ENCODE data around the gene AGMO. TPM values are rescaled to one million over a fixed set of nuclear protein-coding genes. Genes with fewer than 3 reads are reported as not detected.

The AGMO gene
- total RNA-seq, 1 donor from 2014 or later: not detected

DNA sequence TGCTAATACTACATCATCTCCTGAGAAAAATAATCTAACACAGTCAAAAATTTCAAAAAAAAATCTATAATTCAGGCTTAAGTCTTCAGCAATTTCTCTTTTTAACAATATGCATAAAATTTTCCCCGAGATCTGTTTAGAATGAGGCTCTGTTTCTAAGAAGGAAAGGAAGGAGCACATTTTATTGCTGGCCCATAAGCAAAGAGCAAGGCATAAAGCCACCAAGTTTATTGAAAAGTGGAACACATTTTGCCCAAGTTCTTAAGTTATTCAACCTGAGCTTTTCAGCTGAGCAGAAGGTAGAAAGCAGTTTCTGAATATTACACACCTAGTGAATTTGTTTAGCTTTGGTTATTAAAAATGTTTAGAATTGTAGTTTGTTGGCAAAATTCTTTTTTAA, 73.9 kb downstream of the AGMO start:
- no peak for DNase-seq (ENCODE audit: low spot score)
- Mint-ChIP-seq H3K36me3 (ENCODE audit: low read depth) (no peaks in the 10 kb centered on the region), H3K9me3 (peaks cover 24% of the 10 kb centered on the region), H3K4me3 (ENCODE audit: low read depth) (no peak overlapping the region), H3K27me3 (ENCODE audit: low read depth) (no peaks in the 10 kb centered on the region), H3K4me1 (ENCODE audit: low read depth) (no peaks in the 10 kb centered on the region), H3K27ac (no peak overlapping the region)
- intact Hi-C loops (cut with micrococcal nuclease): no loop called here

DNA sequence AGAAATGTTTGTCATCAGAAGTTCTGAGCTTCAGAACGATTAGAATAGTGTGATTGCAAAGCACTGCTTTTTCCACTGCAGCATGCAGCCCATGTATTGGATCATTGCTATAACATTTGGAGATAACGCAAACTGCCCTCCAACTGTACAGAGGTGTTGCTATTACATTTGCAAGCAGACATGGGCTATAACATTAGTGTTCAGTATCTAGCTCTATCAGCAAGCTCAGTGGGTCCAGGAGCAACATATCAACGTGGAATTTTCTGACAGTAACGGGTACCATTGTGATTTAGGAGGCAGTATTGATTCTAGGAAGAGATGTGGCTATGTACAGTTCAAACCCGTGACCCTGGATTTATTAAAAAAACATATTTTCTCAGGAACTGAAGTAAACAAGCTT, 75.8 kb downstream of the AGMO start:
- Mint-ChIP-seq H3K4me1 (ENCODE audit: low read depth) (no peaks in the 10 kb centered on the region), H3K27ac (no peak overlapping the region), H3K4me3 (ENCODE audit: low read depth) (no peak overlapping the region), H3K27me3 (ENCODE audit: low read depth) (no peaks in the 10 kb centered on the region), H3K9me3 (peaks cover 33% of the 10 kb centered on the region), H3K36me3 (ENCODE audit: low read depth) (no peaks in the 10 kb centered on the region)
- intact Hi-C loops (cut with micrococcal nuclease): no loop called here
- DNase-seq (ENCODE audit: low spot score): no peak

DNA sequence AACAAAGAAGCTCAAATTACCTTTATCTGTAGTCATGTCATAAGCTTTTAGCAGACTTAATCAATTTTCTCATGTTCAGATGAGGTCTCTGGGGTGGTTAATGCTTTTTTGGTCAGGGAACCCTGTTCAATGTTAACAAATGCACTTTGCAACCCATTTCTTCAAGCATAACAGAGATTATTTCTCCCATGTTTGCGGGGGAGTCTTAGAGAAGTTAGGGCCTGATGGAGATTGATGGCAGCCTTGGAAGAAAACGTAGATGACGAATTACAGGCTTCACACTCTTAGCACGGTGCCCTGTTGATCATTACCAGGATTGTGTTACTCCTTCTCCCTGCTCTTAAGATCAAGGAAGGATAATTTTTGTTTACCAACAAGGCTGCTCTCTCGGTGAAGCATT, 76.4 kb downstream of the AGMO start:
- H3K4me1 Mint-ChIP-seq (ENCODE audit: low read depth): no peaks in the 10 kb centered on the region
- intact Hi-C loops (cut with micrococcal nuclease): no loop called here
- peaks cover 36% of the 10 kb centered on the region for H3K9me3 Mint-ChIP-seq
- no peak for DNase-seq (ENCODE audit: low spot score)
- no peak overlapping the region for H3K27ac Mint-ChIP-seq
- H3K36me3 Mint-ChIP-seq (ENCODE audit: low read depth): no peaks in the 10 kb centered on the region
- no peak overlapping the region for H3K4me3 Mint-ChIP-seq (ENCODE audit: low read depth)
- H3K27me3 Mint-ChIP-seq (ENCODE audit: low read depth): no peaks in the 10 kb centered on the region

DNA sequence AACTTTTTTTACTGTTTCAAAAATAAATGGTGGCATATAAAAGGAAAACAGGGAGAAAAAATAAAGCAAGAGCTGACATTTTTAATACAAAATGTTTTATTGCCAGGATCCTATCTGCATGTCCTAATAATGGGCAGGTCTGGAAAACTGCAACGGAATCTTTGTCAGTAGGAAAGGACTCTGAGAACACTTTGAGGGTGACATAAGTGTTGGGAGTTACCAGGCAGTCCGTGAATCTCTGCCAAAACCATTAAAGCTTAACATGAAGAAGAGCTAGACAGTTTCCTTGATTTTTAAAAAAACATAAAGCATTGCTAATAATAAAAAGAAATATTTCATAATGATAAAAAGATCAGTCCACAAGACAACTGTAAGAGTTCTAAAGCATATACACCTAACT, 80.7 kb downstream of the AGMO start:
- no peaks in the 10 kb centered on the region for H3K36me3 Mint-ChIP-seq (ENCODE audit: low read depth)
- H3K4me1 Mint-ChIP-seq (ENCODE audit: low read depth): no peaks in the 10 kb centered on the region
- intact Hi-C loops (cut with micrococcal nuclease): no loop called here
- H3K27me3 Mint-ChIP-seq (ENCODE audit: low read depth): no peaks in the 10 kb centered on the region
- DNase-seq (ENCODE audit: low spot score): no peak
- no peak overlapping the region for H3K4me3 Mint-ChIP-seq (ENCODE audit: low read depth)
- H3K9me3 Mint-ChIP-seq: peaks cover 32% of the 10 kb centered on the region
- H3K27ac Mint-ChIP-seq: no peak overlapping the region

DNA sequence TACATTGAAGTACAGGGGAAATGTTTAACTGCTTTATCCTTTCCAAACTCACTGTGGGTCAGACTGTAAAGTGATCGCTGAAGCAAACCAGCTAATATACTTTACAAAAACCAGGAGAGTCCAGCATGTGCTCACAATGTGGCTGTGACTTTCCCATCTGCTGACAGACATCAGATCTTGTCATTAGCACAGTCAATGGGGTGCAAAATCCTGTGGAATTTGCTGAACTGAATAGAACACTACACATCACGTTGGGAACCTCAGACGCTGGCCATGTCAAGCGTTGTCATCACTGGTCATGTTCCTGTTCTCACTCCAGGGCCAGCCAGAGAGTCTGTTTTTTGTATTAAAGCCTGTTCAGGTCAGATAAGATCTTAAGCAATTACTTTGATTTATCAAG, 83.4 kb downstream of the AGMO start:
- Mint-ChIP-seq H3K36me3 (ENCODE audit: low read depth) (no peaks in the 10 kb centered on the region), H3K27me3 (ENCODE audit: low read depth) (no peaks in the 10 kb centered on the region), H3K4me3 (ENCODE audit: low read depth) (no peak overlapping the region), H3K27ac (no peak overlapping the region), H3K4me1 (ENCODE audit: low read depth) (no peaks in the 10 kb centered on the region), H3K9me3 (peaks cover 31% of the 10 kb centered on the region)
- DNase-seq (ENCODE audit: low spot score): no peak
- intact Hi-C loops (cut with micrococcal nuclease): no loop called here

DNA sequence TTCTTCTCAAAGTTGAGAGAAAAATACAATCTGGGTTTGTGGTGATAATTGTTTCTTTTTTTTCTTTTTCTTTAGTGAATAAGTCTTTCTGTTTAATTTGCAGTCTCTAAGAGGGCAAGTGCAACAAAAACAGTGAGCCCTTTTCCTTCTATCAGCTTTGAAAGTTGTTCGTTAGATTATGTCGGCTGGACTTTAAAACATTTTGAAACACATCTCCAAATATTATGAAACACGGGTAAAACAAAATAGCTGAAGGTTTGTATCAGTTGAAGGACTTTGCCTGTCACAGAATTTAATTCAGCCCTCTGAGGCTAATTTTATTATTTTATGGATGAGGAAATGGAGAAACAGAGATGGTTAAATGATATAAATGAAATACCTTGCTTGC, 85.3 kb downstream of the AGMO start:
- Mint-ChIP-seq H3K4me1 (ENCODE audit: low read depth) (no peaks in the 10 kb centered on the region), H3K9me3 (peaks cover 27% of the 10 kb centered on the region), H3K27ac (no peak overlapping the region), H3K36me3 (ENCODE audit: low read depth) (no peaks in the 10 kb centered on the region), H3K27me3 (ENCODE audit: low read depth) (no peaks in the 10 kb centered on the region), H3K4me3 (ENCODE audit: low read depth) (no peak overlapping the region)
- intact Hi-C loops (cut with micrococcal nuclease): no loop called here
- DNase-seq (ENCODE audit: low spot score): no peak

DNA sequence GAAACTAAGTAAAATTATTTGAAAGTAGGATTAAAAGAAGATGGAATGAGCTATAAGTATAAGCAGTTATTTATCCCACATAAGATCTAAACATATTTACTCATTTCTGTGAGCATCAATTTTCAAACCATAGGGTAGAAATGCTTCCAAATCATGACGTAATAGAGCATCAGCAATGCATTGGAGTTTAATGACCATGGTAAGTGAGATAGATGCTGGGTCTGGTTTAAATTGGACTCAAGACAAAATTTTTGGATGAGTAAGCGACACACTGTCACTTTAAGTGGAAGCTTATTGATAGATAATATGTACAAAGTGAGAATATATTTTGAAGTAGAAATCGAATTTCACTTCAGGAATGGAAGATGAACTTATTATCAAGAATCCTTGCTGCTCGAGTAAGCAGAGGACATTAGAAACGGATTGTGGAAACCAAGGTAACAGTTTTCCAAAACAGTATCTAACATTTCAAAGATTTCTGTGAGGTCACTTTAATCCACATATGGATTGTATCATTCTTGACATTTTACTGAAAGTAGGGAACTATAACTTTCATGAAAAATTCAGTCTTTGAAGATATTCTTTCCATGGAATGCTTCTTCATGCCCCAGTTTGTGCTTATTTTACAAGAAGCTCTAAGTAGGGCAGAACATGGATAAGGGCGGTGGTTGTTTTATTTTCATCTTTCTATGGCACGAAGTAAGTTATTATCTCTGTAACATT, 85.8 kb downstream of the AGMO start:
- Mint-ChIP-seq H3K4me3 (ENCODE audit: low read depth) (no peak overlapping the region), H3K27ac (no peak overlapping the region), H3K36me3 (ENCODE audit: low read depth) (no peaks in the 10 kb centered on the region), H3K4me1 (ENCODE audit: low read depth) (no peaks in the 10 kb centered on the region), H3K27me3 (ENCODE audit: low read depth) (no peaks in the 10 kb centered on the region), H3K9me3 (peaks cover 22% of the 10 kb centered on the region)
- intact Hi-C loops (cut with micrococcal nuclease): no loop called here
- no peak for DNase-seq (ENCODE audit: low spot score)

DNA sequence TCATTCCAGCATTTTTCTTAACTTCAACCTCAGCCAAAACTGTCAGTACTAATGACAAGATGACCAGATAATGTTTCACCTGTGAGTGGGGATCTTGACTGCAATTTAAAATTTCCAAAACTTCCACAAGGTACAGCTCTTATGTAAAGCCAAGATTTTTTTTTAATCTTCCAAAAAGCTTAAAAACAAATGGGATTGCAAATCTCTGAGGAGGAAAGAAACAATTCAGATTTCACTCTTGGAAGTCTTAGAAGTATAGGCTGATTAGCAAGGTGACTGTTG, 90.2 kb downstream of the AGMO start:
- Mint-ChIP-seq H3K4me1 (ENCODE audit: low read depth) (no peaks in the 10 kb centered on the region), H3K9me3 (peaks cover 18% of the 10 kb centered on the region), H3K27ac (no peak overlapping the region), H3K4me3 (ENCODE audit: low read depth) (no peak overlapping the region), H3K36me3 (ENCODE audit: low read depth) (no peaks in the 10 kb centered on the region), H3K27me3 (ENCODE audit: low read depth) (no peaks in the 10 kb centered on the region)
- intact Hi-C loops (cut with micrococcal nuclease): no loop called here
- no peak for DNase-seq (ENCODE audit: low spot score)

DNA sequence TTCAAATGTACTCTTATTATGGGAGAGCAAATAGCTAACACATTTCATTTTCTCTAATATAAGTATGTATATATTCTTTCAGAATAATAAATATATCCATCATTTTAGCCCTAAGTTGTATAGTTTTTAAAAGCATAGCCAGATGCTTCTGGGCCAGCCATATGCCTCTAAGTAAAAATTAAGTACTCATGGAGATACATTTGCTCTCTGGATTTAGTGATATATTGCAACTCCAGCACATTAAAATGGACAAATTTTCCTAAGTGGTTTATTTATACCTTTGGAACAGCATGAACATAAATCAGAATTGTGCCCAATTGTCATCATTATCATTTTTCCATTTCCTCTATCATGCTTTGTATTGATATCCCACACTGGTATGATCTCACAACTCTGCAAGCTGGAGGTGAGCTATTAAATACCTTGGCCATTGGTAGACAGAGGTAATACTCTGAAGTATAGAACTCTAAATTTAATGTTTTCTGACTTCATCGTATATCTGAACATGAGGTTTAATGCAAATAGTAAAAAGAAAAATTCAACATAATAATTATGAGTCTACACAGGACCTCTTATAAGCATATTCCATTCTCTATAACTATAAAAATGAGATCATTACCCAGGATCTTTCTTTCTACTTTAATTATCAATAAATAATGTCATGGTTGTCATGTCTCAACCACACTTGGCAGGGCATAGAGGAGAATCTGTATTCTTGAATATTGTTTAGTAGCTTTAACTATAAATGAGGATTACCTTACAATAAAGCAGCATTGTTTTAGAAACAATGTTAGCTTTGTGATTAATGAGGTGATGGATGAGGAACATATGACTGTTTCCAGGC, 90.8 kb downstream of the AGMO start:
- intact Hi-C loops (cut with micrococcal nuclease): no loop called here
- H3K9me3 Mint-ChIP-seq: peaks cover 19% of the 10 kb centered on the region

DNA sequence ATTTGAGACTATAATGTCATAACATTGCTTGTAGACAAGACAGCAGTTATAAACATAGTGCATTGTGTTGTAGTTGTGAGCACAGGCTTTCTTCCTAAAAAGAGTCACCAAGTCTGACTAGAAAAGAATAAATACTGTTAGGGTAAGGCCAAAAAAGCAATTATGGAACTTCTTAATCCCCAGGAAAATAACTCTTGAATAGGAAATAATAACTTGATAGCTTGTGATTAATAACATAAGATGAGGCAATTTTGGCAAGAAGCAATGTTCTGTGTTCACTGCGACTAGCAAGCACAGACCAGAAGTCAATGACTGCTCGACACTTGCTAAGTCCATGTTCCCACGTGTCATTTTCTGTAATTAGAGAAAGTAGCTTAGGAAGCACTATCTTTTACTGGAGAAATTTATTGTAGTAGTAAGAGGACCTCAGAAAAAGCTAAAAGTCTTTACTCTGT, 97.1 kb downstream of the AGMO start:
- Mint-ChIP-seq H3K4me3 (ENCODE audit: low read depth) (no peak overlapping the region), H3K27ac (no peak overlapping the region), H3K9me3 (peaks cover 7% of the 10 kb centered on the region), H3K4me1 (ENCODE audit: low read depth) (no peaks in the 10 kb centered on the region), H3K36me3 (ENCODE audit: low read depth) (no peaks in the 10 kb centered on the region), H3K27me3 (ENCODE audit: low read depth) (no peaks in the 10 kb centered on the region)
- DNase-seq (ENCODE audit: low spot score): no peak
- intact Hi-C loops (cut with micrococcal nuclease): no loop called here

More for the DNA sequence above, 90.8 kb downstream of the AGMO start:
- Mint-ChIP-seq H3K36me3 (ENCODE audit: low read depth) (no peaks in the 10 kb centered on the region), H3K4me3 (ENCODE audit: low read depth) (no peak overlapping the region), H3K4me1 (ENCODE audit: low read depth) (no peaks in the 10 kb centered on the region), H3K27me3 (ENCODE audit: low read depth) (no peaks in the 10 kb centered on the region), H3K27ac (no peak overlapping the region)
- DNase-seq (ENCODE audit: low spot score): no peak

DNA sequence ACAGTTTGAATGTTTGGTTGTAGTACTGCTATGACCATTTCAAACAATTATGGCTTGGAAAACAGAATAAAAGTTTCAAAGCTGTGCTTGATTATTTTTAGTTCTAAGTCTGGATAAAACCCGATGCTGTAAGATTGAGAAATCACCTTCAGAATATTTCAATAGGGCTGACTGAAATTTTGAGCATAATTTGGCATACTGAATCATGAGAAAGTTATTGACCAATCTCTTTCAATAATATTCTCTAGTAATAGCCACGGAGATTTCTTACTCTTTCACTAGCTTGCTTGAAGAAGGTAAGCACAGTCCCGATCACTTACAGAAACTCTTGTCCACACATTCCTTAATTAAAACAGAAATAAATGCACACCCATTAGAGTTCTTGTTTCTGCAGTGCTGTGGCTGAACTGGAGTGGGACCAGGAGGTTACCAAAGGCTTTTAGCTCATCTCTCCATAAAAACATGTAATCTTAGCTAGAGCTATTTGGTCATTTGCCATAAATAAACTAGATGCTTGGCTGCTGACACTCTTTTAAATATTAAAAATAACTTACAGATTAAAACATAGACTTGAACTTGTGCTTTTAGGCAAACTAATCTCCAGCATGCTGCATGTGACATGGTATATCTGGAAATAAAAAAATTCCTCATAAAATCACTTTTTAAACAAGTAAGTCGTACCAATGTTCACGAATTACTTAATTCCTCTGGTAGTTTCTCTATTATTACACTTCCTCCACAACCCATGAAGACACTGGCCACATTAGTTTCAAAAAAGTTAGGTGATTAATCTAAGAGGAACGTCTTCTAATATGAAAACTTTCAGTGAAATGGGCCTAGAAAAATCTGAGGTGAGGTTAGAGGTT, 97.8 kb downstream of the AGMO start:
- Mint-ChIP-seq H3K27me3 (ENCODE audit: low read depth) (no peaks in the 10 kb centered on the region), H3K4me1 (ENCODE audit: low read depth) (no peaks in the 10 kb centered on the region), H3K9me3 (peaks cover 3% of the 10 kb centered on the region), H3K36me3 (ENCODE audit: low read depth) (no peaks in the 10 kb centered on the region), H3K4me3 (ENCODE audit: low read depth) (no peak overlapping the region), H3K27ac (no peak overlapping the region)
- intact Hi-C loops (cut with micrococcal nuclease): no loop called here
- no peak for DNase-seq (ENCODE audit: low spot score)

DNA sequence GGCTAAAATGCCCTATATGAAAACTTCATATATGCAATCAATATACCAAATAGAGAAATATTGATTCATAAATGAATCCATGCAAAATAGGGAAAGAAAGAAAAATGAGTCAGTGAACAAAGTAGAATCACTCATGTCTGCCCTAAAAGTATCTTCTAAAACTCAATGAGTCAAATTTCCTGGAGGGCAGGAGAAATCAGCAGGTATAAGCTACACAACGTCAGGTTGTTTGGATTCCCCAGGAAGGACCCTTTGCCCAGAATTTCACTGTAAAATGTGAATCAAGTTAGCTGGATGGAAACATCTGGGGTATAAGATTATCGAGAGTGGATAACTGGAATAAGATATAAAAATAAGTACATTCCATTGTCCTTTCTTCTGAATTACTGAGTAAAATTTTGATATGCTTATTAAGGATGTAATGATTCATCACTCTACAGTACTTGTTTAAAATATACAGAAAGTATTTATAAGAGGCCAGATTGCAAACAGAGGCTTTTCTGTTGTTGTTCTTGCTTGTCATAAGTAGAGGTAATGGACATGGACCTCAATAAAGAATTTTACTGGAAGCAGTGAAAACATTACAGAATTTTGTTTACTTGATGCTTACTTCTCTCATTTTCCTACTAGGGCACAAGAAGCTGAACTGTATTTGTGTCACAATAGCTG, 99.0 kb downstream of the AGMO start:
- no peak for DNase-seq (ENCODE audit: low spot score)
- H3K36me3 Mint-ChIP-seq (ENCODE audit: low read depth): no peaks in the 10 kb centered on the region
- H3K4me1 Mint-ChIP-seq (ENCODE audit: low read depth): no peaks in the 10 kb centered on the region
- H3K27me3 Mint-ChIP-seq (ENCODE audit: low read depth): no peaks in the 10 kb centered on the region
- no peak overlapping the region for H3K4me3 Mint-ChIP-seq (ENCODE audit: low read depth)
- no peak overlapping the region for H3K27ac Mint-ChIP-seq
- peaks cover 3% of the 10 kb centered on the region for H3K9me3 Mint-ChIP-seq
- intact Hi-C loops (cut with micrococcal nuclease): no loop called here
